Endodermal cell (in vitro differentiated cells): ENCODE data around the gene BRSK2. TPM values are rescaled to one million over a fixed set of nuclear protein-coding genes. Genes with fewer than 3 reads are reported as not detected.

ENCODE experiments used
- DNase-seq: peaks from one replicate; pipeline ENCODE4 v3.0.0-alpha.2; 2017
- H3K27ac ChIP-seq: 2 replicates; pipeline ENCODE4 v1.5.1; 2013; ENCODE audit warnings: mild to moderate bottlenecking, low read depth, low read length, moderate library complexity
- H3K27me3 ChIP-seq: 2 replicates; pipeline ENCODE4 v1.6.1; 2013; ENCODE audit warnings: mild to moderate bottlenecking, low read length, moderate library complexity; ENCODE audit not compliant: insufficient read depth, control insufficient read depth, poor library complexity, severe bottlenecking
- H3K36me3 ChIP-seq: 2 replicates; pipeline ENCODE4 v1.7.0; 2013; ENCODE audit warnings: mild to moderate bottlenecking, low read length, moderate library complexity; ENCODE audit not compliant: control insufficient read depth, insufficient read depth
- H3K4me1 ChIP-seq: one replicate; pipeline ENCODE4 v1.7.0; 2013; ENCODE audit warnings: low read length; ENCODE audit not compliant: control insufficient read depth, insufficient read depth
- H3K4me3 ChIP-seq: 2 replicates; pipeline ENCODE4 v1.5.1; 2013; ENCODE audit warnings: mild to moderate bottlenecking, low read length, moderate library complexity
- H3K9ac ChIP-seq: 2 replicates; pipeline ENCODE4 v1.6.1; 2013; ENCODE audit warnings: mild to moderate bottlenecking, low read length, moderate library complexity; ENCODE audit not compliant: poor library complexity, severe bottlenecking; ENCODE audit errors: extremely low read depth
- H3K9me3 ChIP-seq: 2 replicates; pipeline ENCODE4 v1.6.1; 2013; ENCODE audit warnings: mild to moderate bottlenecking, low read length, moderate library complexity; ENCODE audit not compliant: control insufficient read depth
- H3K27ac Mint-ChIP-seq: 2 replicates; pipeline ENCODE4 v1.8.0; 2020; ENCODE audit warnings: mixed read lengths
- H3K27me3 Mint-ChIP-seq: 2 replicates; pipeline ENCODE4 v1.8.0; 2021; ENCODE audit warnings: mild to moderate bottlenecking, mixed read lengths; ENCODE audit not compliant: insufficient read depth
- H3K36me3 Mint-ChIP-seq: 2 replicates; pipeline ENCODE4 v1.8.0; 2020; ENCODE audit warnings: low read depth, mixed read lengths
- H3K4me1 Mint-ChIP-seq: 2 replicates; pipeline ENCODE4 v1.8.0; 2020; ENCODE audit warnings: mixed read lengths
- H3K4me3 Mint-ChIP-seq: 2 replicates; pipeline ENCODE4 v1.8.0; 2020; ENCODE audit warnings: mild to moderate bottlenecking, moderate library complexity, mixed read lengths
- H3K9me3 Mint-ChIP-seq: 2 replicates; pipeline ENCODE4 v1.8.0; 2020; ENCODE audit warnings: mild to moderate bottlenecking, mixed read lengths
- WGBS, 2 experiments: methylation state at CpG; one replicate each; pipeline versions ENCODE4 v1.1.5 to v1.1.7; 2013; ENCODE audit warnings: missing lambda C conversion rate in 2 of 2, mixed read lengths in 1 of 2; ENCODE audit not compliant: insufficient coverage in 1 of 2, insufficient read length in 1 of 2; 5-methylcytosine and 5-hydroxymethylcytosine counted together
- total RNA-seq, 2 donors: library from RNA; stranded (reverse); fragmentation: NEBNext Ultra II Directional in 1 of 2; extraction: Animal tissue kit (Norgen Biotek cat#: 25700) in 1 of 2; gene quantifications; 2 replicates in 1 of 2; 3 replicates in 1 of 2; pipeline ENCODE4 v1.2.1, GENCODE V29; 2021
- TF ChIP-seq, protein P1 (sequence below): fragments of 200-600 bp; sonication (generic); conservative IDR thresholded peaks from 2 replicates; pipeline ENCODE4 v1.5.0; 2021; ENCODE audit warnings: antibody characterized with exemption, mild to moderate bottlenecking

BRSK2 gene
- total RNA-seq, 2 donors from 2014 or later, result 9.4 to 10.3 TPM

DNA sequence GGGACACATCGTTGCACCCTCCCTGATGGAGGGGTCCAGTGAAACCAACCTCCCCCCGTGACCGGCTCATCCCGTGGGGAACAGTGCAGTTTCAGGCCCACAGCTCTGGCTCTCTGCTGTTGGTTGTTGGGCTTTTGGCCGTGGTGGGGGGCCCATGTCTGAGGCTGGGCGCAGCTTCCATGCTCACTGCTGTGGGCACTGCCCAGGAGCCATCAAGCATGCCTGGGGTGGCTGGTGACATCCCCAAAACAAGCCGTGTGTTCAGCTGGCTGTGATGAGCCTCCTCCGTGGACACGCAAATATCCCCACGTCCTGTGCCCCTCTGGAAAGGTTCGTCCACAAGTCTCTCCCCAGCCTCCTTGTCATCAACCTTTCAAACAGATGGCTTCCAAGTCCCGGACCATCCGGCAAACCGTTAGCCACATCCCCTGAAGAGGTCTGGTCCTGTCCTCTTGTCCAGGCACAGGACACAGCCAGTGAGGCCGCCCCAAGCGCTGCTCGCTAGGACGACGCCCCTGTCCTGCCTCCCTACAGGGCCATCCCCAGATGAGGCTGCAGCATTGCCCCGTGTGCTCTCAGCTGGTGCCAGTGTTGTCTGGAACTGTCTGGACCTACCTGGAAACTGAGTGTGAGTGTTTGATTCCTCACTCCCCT is 29.4 kb upstream of the BRSK2 start:
- Mint-ChIP-seq H3K27me3 (peaks cover 27% of the 10 kb centered on the region), H3K36me3 (no peaks in the 10 kb centered on the region), H3K9me3 (peaks cover 19% of the 10 kb centered on the region), H3K4me3 (no peak overlapping the region), H3K27ac (no peak overlapping the region), H3K4me1 (peaks cover 7% of the 10 kb centered on the region)
- Histone ChIP-seq H3K4me3 (no peak overlapping the region), H3K9me3 (peaks cover 14% of the 10 kb centered on the region), H3K27ac (no peak overlapping the region), H3K4me1 (no peaks in the 10 kb centered on the region), H3K36me3 (no peaks in the 10 kb centered on the region), H3K27me3 (peaks cover 3% of the 10 kb centered on the region), H3K9ac (no peak overlapping the region)
- TF ChIP-seq, protein P1, sequence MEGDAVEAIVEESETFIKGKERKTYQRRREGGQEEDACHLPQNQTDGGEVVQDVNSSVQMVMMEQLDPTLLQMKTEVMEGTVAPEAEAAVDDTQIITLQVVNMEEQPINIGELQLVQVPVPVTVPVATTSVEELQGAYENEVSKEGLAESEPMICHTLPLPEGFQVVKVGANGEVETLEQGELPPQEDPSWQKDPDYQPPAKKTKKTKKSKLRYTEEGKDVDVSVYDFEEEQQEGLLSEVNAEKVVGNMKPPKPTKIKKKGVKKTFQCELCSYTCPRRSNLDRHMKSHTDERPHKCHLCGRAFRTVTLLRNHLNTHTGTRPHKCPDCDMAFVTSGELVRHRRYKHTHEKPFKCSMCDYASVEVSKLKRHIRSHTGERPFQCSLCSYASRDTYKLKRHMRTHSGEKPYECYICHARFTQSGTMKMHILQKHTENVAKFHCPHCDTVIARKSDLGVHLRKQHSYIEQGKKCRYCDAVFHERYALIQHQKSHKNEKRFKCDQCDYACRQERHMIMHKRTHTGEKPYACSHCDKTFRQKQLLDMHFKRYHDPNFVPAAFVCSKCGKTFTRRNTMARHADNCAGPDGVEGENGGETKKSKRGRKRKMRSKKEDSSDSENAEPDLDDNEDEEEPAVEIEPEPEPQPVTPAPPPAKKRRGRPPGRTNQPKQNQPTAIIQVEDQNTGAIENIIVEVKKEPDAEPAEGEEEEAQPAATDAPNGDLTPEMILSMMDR, result no peak
- 92% methylated on average over 14 to 20 of the region's 20 CpGs for WGBS, 2 experiments
- no peak for DNase-seq

DNA sequence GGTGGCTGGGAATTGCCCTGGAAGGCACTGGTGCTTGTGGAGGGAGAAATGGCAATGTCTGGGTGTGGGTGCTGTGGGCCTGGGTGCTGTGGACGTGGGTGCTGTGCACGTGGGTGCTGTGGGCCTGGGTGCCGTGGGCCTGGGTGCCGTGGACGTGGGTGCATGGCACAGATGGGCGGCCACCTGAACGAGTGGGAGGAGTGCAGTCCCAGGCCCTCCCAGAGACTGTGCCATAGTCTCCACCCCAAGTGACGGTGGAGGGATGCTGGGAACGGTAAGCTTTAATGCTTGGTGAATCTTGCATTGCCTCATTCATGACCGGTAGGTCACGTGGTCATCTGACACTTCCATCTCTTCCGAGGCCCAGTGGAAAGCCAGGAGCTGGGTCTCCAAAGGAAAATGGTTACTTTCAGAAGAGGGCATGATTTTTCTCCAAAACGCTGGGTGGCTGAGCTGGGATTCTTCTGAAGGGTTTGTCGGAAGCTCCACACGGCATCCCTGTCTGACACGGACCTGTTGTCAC is 28.8 kb upstream of the BRSK2 start:
- Mint-ChIP-seq H3K36me3 (no peaks in the 10 kb centered on the region), H3K4me1 (peaks cover 7% of the 10 kb centered on the region), H3K27me3 (peaks cover 30% of the 10 kb centered on the region), H3K9me3 (peaks cover 25% of the 10 kb centered on the region), H3K27ac (no peak overlapping the region), H3K4me3 (no peak overlapping the region)
- Histone ChIP-seq H3K9me3 (peaks cover 20% of the 10 kb centered on the region), H3K4me3 (no peak overlapping the region), H3K36me3 (no peaks in the 10 kb centered on the region), H3K9ac (no peak overlapping the region), H3K27me3 (peaks cover 3% of the 10 kb centered on the region), H3K27ac (no peak overlapping the region), H3K4me1 (no peaks in the 10 kb centered on the region)
- TF ChIP-seq, protein P1, result no peak
- no peak for DNase-seq
- 91 to 95% methylated on average over 13 to 16 of the region's 16 CpGs for WGBS, 2 experiments

GRCh38 chr11:1361882-1362281 is 27.9 kb upstream of the BRSK2 start:
- Mint-ChIP-seq H3K9me3 (peaks cover 35% of the 10 kb centered on the region), H3K27ac (no peak overlapping the region), H3K4me1 (no peaks in the 10 kb centered on the region), H3K4me3 (no peak overlapping the region), H3K27me3 (peaks cover 24% of the 10 kb centered on the region), H3K36me3 (no peaks in the 10 kb centered on the region)
- WGBS, 2 experiments, result 74 to 84% methylated on average over 5 to 7 of the region's 7 CpGs
- peaks cover 3% of the 10 kb centered on the region for H3K27me3 ChIP-seq
- no peak overlapping the region for H3K4me3 ChIP-seq
- H3K9ac ChIP-seq, result no peak overlapping the region
- peaks cover 28% of the 10 kb centered on the region for H3K9me3 ChIP-seq
- TF ChIP-seq, protein P1, result no peak
- H3K4me1 ChIP-seq, result no peaks in the 10 kb centered on the region
- H3K36me3 ChIP-seq, result no peaks in the 10 kb centered on the region
- H3K27ac ChIP-seq, result no peak overlapping the region
- no peak for DNase-seq
